Smooth muscle cell (in vitro differentiated cells): ENCODE data around the gene MT2A. TPM values are rescaled to one million over a fixed set of nuclear protein-coding genes. Genes with fewer than 3 reads are reported as not detected.

Experiments used
- DNase-seq: peaks from one replicate; lab custom pipeline; 2025; ENCODE audit not compliant: unreplicated experiment; lab: John Stamatoyannopoulos, UW
- H2AFZ ChIP-seq: fragments of 200-600 bp; sonication (generic); 2 replicates; pipeline ENCODE4 v1.6.0; 2016; ENCODE audit warnings: antibody characterized with exemption, low read depth, mild to moderate bottlenecking
- H3F3A ChIP-seq: fragments of 200-600 bp; sonication (generic); 2 replicates; pipeline ENCODE4 v1.6.0; 2017; ENCODE audit warnings: antibody characterized with exemption, low read depth
- H3K27ac ChIP-seq: fragments of 200-600 bp; sonication (generic); 2 replicates; pipeline ENCODE4 v1.5.1; 2016; ENCODE audit warnings: low read depth, mild to moderate bottlenecking
- H3K27me3 ChIP-seq: fragments of 200-600 bp; sonication (generic); 2 replicates; pipeline ENCODE4 v1.6.1; 2016; ENCODE audit warnings: low read depth, mild to moderate bottlenecking
- H3K36me3 ChIP-seq: fragments of 200-600 bp; sonication (generic); 2 replicates; pipeline ENCODE4 v1.5.1; 2016; ENCODE audit warnings: low read depth
- H3K4me1 ChIP-seq: fragments of 200-600 bp; sonication (generic); 2 replicates; pipeline ENCODE4 v1.5.1; 2016; ENCODE audit warnings: low read depth
- H3K4me2 ChIP-seq: fragments of 200-600 bp; sonication (generic); 2 replicates; pipeline ENCODE4 v1.6.0; 2016; ENCODE audit warnings: mild to moderate bottlenecking
- H3K4me3 ChIP-seq: fragments of 200-600 bp; sonication (generic); 2 replicates; pipeline ENCODE4 v1.5.1; 2016; ENCODE audit warnings: mild to moderate bottlenecking
- H3K79me2 ChIP-seq: fragments of 200-600 bp; sonication (generic); 2 replicates; pipeline ENCODE4 v1.6.0; 2016; ENCODE audit warnings: low read depth, mild to moderate bottlenecking
- H3K9ac ChIP-seq: fragments of 200-600 bp; sonication (generic); 2 replicates; pipeline ENCODE4 v1.6.0; 2016; ENCODE audit warnings: low read depth
- H3K9me3 ChIP-seq: fragments of 200-600 bp; sonication (generic); replicated peaks from 2 replicates; pipeline ENCODE4 v1.5.1; 2016; ENCODE audit warnings: low read depth
- H4K20me1 ChIP-seq: fragments of 200-600 bp; sonication (generic); 2 replicates; pipeline ENCODE4 v1.6.0; 2016; ENCODE audit warnings: low read depth
- WGBS: methylation state at CpG from one replicate; pipeline ENCODE4 v1.1.7; 2016; ENCODE audit warnings: low lambda C conversion rate; 5-methylcytosine and 5-hydroxymethylcytosine counted together
- polyA plus RNA-seq: library from polyadenylated mRNA; unstranded; fragments of >200 nt; fragmentation: Nextera tagmentation; extraction: Ambion mirVana; gene quantifications from 2 replicates; pipeline ENCODE4 v1.2.1, GENCODE V29; 2016
- total RNA-seq: library from RNA; depleted of rRNA; stranded (reverse); fragments of >200 nt; gene quantifications from 2 replicates; pipeline ENCODE4 v1.2.3, GENCODE V29; 2014
- TF ChIP-seq, protein P1 (sequence below): fragments of 200-600 bp; sonication (generic); IDR thresholded peaks from 2 replicates; pipeline ENCODE4 v1.5.1; 2017; ENCODE audit warnings: borderline replicate concordance, mild to moderate bottlenecking, antibody characterized with exemption; ENCODE audit not compliant: insufficient read depth, poor library complexity, severe bottlenecking

MT2A gene
- total and polyA plus RNA-seq, 2 experiments from 2014 or later: 14.8 to 225 TPM

DNA sequence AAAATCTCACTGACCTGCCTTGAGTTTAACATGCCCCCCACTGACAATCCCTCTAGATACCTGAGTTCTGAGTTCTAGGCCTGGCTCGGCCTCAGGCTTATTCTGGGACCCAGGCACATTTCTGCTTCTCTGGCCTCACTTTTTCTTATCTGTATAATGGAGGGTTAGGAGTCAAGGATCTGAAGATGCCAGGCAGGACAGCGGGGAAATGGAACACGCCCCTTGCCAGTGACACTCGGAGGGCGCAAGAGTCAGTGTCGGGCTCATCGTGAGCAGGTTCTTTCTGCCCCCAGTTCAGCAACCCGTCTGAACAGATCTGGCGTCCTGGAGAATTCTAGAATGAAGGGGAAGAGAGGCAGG is 19.6 kb upstream of the MT2A start:
- H3K4me2 ChIP-seq: peak overlapping the region; percentile 78
- H3K27me3 ChIP-seq: peaks cover 76% of the 10 kb centered on the region
- no peaks in the 10 kb centered on the region for H3K9me3 ChIP-seq
- H3K4me1 ChIP-seq: no peaks in the 10 kb centered on the region
- DNase-seq: no peak
- H3K79me2 ChIP-seq: no peaks in the 10 kb centered on the region
- TF ChIP-seq, protein P1, sequence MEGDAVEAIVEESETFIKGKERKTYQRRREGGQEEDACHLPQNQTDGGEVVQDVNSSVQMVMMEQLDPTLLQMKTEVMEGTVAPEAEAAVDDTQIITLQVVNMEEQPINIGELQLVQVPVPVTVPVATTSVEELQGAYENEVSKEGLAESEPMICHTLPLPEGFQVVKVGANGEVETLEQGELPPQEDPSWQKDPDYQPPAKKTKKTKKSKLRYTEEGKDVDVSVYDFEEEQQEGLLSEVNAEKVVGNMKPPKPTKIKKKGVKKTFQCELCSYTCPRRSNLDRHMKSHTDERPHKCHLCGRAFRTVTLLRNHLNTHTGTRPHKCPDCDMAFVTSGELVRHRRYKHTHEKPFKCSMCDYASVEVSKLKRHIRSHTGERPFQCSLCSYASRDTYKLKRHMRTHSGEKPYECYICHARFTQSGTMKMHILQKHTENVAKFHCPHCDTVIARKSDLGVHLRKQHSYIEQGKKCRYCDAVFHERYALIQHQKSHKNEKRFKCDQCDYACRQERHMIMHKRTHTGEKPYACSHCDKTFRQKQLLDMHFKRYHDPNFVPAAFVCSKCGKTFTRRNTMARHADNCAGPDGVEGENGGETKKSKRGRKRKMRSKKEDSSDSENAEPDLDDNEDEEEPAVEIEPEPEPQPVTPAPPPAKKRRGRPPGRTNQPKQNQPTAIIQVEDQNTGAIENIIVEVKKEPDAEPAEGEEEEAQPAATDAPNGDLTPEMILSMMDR: no peak
- no peaks in the 10 kb centered on the region for H4K20me1 ChIP-seq
- peak overlapping the region; percentile 34 for H3K4me3 ChIP-seq
- no peak overlapping the region for H3K27ac ChIP-seq
- 50% methylated on average over 9 of the region's 9 CpGs for WGBS
- H2AFZ ChIP-seq: no peak overlapping the region
- no peaks in the 10 kb centered on the region for H3F3A ChIP-seq
- no peaks in the 10 kb centered on the region for H3K36me3 ChIP-seq
- no peak overlapping the region for H3K9ac ChIP-seq

DNA sequence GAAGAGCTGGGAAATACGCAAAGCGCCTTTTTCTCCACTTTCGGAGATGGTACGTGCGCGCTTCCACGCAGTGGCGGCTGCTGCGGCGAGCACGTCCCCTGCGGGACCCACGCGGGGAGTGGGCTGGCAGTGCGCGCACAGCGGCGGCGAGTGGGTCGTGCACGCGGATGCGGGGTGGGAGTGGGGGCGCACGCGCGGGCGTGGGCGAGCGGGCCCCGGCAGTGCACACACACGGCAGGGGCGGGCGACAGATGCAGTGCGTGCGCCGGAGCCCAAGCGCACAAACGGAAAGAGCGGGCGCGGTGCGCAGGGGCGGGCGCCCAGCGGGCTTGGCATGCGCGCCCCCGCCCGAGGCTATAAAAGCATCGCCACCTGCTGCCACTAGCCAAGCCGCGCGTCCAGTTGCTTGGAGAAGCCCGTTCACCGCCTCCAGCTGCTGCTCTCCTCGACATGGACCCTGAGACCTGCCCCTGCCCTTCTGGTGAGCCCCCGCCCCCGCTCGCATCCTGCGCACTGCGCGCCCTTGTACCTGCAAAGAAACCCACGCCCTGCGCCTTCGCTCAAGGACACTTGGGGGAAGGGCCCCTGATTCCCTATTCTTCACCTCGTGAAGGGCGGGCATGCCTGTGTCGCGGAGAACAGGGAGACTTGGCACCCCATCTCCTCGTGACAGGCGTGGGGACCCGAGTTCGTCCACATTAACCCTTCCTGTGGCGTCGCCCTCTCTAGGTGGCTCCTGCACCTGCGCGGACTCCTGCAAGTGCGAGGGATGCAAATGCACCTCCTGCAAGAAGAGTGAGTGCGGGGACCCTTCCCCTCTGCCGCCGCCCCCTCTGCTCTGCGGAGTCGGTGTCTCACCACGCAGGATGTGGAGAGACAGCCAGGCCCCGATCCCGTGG is 19.0 kb upstream of the MT2A start, which contains the start of gene MT3:
MT3 (plus strand) TSS at position 388 of the 899 bp plus-strand sequence; CDS start at position 451, 63 bp downstream.
- H3K36me3 ChIP-seq: no peaks in the 10 kb centered on the region
- H3K27ac ChIP-seq: no peak within 1 kb of the TSS
- 14% methylated on average over 55 of the region's 87 CpGs for WGBS
- peak within 1 kb of the TSS; percentile 78 for H3K4me2 ChIP-seq
- TF ChIP-seq, protein P1: no peak
- H3K27me3 ChIP-seq: peaks cover 76% of the 10 kb centered on the region
- no peaks in the 10 kb centered on the region for H3K9me3 ChIP-seq
- peak within 1 kb of the TSS; percentile 34 for H3K4me3 ChIP-seq
- no peaks in the 10 kb centered on the region for H3F3A ChIP-seq
- H3K79me2 ChIP-seq: no peaks in the 10 kb centered on the region
- H3K9ac ChIP-seq: no peak within 1 kb of the TSS
- no peak for DNase-seq
- no peak within 1 kb of the TSS for H2AFZ ChIP-seq
- H4K20me1 ChIP-seq: no peaks in the 10 kb centered on the region
- no peaks in the 10 kb centered on the region for H3K4me1 ChIP-seq

DNA sequence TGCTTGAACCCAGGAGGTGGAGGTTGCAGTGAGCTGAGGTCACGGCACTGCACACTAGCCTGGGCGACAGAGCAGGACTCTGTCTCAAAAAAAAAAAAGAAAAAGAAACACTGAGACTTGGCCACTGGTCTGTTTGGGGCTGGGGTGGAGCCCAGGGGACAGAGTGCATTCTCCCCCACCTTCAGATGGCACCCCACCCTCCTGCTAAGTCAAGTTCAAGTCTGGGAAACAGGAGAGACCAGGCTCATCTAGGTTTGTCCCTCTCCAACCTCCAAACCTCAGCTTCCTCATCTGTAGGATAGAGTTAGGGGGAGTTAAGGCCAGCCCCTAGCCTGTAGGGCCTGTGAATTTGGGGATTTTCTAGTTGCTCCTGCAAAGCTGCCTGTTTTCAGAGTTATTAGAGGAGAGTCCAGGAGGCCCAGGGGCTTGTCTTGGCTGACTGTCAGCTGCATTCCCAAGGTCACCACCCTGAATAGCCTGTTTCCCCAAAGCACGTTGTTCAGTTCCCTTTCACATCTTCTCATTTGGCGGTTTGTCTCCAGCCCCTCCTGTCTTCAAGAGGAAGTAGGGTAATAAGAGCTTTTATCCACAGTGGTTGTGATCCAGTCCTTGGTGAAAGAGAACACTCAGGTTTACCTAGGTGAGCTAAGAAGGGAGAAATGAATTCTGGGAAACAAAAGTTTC is 16.9 kb upstream of the MT2A start:
- Histone ChIP-seq H3K4me2 (no peak overlapping the region), H3F3A (no peaks in the 10 kb centered on the region), H3K79me2 (no peaks in the 10 kb centered on the region), H3K36me3 (no peaks in the 10 kb centered on the region), H3K4me3 (no peak overlapping the region), H3K27ac (no peak overlapping the region), H3K27me3 (peaks cover 63% of the 10 kb centered on the region), H3K9ac (no peak overlapping the region), H3K4me1 (no peaks in the 10 kb centered on the region), H4K20me1 (no peaks in the 10 kb centered on the region), H3K9me3 (no peaks in the 10 kb centered on the region), H2AFZ (no peak overlapping the region)
- DNase-seq: no peak
- WGBS: 81% methylated on average over 4 of the region's 4 CpGs
- TF ChIP-seq, protein P1: no peak
